ENCODE data around the gene GOLGA6L2.

DNA sequence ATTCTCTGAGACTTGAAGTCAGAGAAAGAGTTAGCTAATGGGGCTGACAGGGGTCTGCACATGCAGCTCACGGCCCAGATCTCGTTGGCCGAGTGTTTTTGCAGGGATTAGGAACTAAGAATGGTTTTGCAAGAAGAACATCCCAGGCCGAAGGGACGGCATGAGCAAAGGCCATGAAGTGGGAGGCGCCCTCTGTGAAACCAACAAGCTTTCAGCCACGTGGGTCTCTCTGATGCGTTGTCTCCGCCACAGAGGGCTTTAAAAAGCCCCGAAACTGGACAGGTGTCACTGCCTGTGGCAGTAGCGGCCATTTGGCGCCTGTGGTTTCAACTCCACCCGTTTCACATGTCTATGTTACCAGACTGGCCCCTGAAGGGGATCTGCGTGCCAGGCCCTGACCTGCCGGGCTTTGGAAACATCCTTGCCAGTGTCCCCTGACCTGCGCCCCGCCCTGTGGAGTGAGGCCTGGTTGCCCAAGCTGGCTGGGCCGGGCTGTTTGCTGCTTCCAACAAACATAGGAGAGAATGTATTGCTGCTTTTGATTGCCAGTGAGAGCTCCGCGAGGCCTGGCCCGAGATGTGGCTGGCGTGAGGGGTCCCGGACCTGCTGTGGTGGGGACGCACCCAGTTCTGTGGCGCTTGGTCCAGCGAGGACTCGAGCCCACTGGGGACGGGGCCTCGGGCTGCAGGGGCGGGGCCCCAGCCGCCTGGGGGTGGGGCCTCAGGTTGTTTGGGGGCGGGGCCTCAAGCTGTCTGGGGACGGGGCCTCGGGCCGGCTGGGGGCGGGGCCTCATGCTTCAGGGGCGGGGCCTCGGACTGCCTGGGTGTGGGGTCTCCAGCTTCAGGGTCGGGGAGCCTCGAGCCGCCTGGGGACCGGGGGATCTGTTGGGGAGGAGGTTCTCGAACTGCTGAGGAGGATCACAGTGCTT lies 30.4 kb downstream of the GOLGA6L2 start:
- TF ChIP-seq, protein P1, sequence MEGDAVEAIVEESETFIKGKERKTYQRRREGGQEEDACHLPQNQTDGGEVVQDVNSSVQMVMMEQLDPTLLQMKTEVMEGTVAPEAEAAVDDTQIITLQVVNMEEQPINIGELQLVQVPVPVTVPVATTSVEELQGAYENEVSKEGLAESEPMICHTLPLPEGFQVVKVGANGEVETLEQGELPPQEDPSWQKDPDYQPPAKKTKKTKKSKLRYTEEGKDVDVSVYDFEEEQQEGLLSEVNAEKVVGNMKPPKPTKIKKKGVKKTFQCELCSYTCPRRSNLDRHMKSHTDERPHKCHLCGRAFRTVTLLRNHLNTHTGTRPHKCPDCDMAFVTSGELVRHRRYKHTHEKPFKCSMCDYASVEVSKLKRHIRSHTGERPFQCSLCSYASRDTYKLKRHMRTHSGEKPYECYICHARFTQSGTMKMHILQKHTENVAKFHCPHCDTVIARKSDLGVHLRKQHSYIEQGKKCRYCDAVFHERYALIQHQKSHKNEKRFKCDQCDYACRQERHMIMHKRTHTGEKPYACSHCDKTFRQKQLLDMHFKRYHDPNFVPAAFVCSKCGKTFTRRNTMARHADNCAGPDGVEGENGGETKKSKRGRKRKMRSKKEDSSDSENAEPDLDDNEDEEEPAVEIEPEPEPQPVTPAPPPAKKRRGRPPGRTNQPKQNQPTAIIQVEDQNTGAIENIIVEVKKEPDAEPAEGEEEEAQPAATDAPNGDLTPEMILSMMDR (IDR thresholded peaks at IDR 0.05; ENCODE audit: poor library complexity), result no peak
- TF ChIP-seq EZH2phosphoT487 (IDR thresholded peaks at IDR 0.05; ENCODE audit: low read depth, severe bottlenecking, unreplicated experiment) (no peak), EZH2 (IDR thresholded peaks at IDR 0.05; ENCODE audit: borderline replicate concordance) (no peak)
